ENCODE measurements around the gene IFNGR2.

DNA sequence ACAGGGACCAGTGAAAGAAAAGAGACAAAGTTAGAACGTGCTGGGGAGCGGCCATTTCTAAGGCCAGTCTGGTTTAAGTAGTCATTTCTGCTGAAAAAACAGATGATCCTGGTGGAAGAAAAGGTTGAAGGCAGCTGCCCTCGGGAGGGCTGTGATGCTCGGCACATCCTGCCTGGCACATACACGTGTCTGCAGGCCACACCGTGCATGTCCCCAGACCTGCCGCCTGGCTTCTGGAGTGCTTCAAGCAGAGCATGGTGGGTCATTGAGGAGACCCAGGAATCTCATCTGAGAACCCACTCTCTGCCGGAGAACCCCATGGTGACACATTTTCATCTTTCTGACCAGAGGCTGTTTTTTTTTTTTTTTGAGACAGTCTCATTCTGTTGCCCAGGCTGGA, 46.0 kb upstream of the IFNGR2 start:
- TF ChIP-seq MXI1 (IDR thresholded peaks at IDR 0.05; ENCODE audit: low read depth, low read length) (no peak), RFX5 (IDR thresholded peaks at IDR 0.05; ENCODE audit: low read length) (no peak)
- TF ChIP-seq, protein P1, sequence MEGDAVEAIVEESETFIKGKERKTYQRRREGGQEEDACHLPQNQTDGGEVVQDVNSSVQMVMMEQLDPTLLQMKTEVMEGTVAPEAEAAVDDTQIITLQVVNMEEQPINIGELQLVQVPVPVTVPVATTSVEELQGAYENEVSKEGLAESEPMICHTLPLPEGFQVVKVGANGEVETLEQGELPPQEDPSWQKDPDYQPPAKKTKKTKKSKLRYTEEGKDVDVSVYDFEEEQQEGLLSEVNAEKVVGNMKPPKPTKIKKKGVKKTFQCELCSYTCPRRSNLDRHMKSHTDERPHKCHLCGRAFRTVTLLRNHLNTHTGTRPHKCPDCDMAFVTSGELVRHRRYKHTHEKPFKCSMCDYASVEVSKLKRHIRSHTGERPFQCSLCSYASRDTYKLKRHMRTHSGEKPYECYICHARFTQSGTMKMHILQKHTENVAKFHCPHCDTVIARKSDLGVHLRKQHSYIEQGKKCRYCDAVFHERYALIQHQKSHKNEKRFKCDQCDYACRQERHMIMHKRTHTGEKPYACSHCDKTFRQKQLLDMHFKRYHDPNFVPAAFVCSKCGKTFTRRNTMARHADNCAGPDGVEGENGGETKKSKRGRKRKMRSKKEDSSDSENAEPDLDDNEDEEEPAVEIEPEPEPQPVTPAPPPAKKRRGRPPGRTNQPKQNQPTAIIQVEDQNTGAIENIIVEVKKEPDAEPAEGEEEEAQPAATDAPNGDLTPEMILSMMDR (IDR thresholded peaks at IDR 0.05), result no peak
- TF ChIP-seq, protein P2, sequence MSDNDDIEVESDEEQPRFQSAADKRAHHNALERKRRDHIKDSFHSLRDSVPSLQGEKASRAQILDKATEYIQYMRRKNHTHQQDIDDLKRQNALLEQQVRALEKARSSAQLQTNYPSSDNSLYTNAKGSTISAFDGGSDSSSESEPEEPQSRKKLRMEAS (IDR thresholded peaks at IDR 0.05; ENCODE audit: low read depth), result no peak
- TF ChIP-seq, protein P3, sequence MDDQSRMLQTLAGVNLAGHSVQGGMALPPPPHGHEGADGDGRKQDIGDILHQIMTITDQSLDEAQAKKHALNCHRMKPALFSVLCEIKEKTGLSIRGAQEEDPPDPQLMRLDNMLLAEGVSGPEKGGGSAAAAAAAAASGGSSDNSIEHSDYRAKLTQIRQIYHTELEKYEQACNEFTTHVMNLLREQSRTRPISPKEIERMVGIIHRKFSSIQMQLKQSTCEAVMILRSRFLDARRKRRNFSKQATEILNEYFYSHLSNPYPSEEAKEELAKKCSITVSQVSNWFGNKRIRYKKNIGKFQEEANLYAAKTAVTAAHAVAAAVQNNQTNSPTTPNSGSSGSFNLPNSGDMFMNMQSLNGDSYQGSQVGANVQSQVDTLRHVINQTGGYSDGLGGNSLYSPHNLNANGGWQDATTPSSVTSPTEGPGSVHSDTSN (IDR thresholded peaks at IDR 0.05), result no peak
